HEK293 (cell line): ENCODE measurements around the gene FUT8.

Source experiments
- REPIN1 ChIP-seq: fragments of 450-650 bp; formaldehyde crosslinking; IDR thresholded peaks from 2 replicates; pipeline ENCODE4 v1.5.1; 2017; ENCODE audit warnings: missing biosample characterization, missing genetic modification characterization, low read depth
- ZBTB17 ChIP-seq: fragments of 450-650 bp; formaldehyde crosslinking; IDR thresholded peaks from 2 replicates; pipeline ENCODE4 v1.5.1; 2016; ENCODE audit warnings: missing biosample characterization, missing genetic modification characterization
- ZNF114 ChIP-seq: fragments of 450-650 bp; formaldehyde crosslinking; IDR thresholded peaks from 2 replicates; pipeline ENCODE4 v1.5.0; 2017; ENCODE audit warnings: missing biosample characterization, missing genetic modification characterization
- ZNF302 ChIP-seq: fragments of 450-650 bp; formaldehyde crosslinking; IDR thresholded peaks from 2 replicates; pipeline ENCODE4 v1.5.1; 2016; ENCODE audit warnings: missing biosample characterization, missing genetic modification characterization, low read depth
- ZNF335 ChIP-seq: fragments of 450-650 bp; formaldehyde crosslinking; conservative IDR thresholded peaks from 2 replicates; pipeline ENCODE4 v1.5.1; 2016; ENCODE audit warnings: missing biosample characterization, missing genetic modification characterization
- ZNF394 ChIP-seq: fragments of 450-650 bp; formaldehyde crosslinking; IDR thresholded peaks from 2 replicates; pipeline ENCODE4 v1.5.1; 2016; ENCODE audit warnings: missing biosample characterization, missing genetic modification characterization, mild to moderate bottlenecking, moderate library complexity, borderline replicate concordance
- ZNF544 ChIP-seq: fragments of 450-650 bp; formaldehyde crosslinking; IDR thresholded peaks from 2 replicates; pipeline ENCODE4 v1.5.0; 2017; ENCODE audit warnings: missing biosample characterization, missing genetic modification characterization
- ZNF549 ChIP-seq: fragments of 450-650 bp; IDR thresholded peaks from 2 replicates; pipeline ENCODE4 v1.5.1; 2018; ENCODE audit warnings: missing biosample characterization, missing genetic modification characterization, mild to moderate bottlenecking, inconsistent platforms, moderate library complexity
- ZNF76 ChIP-seq: fragments of 450-650 bp; formaldehyde crosslinking; IDR thresholded peaks from 2 replicates; pipeline ENCODE4; 2016; ENCODE audit warnings: low read depth, missing biosample characterization, missing genetic modification characterization, borderline replicate concordance
- TF ChIP-seq, protein P1 (sequence below): fragments of 450-650 bp; formaldehyde crosslinking; IDR thresholded peaks from 2 replicates; pipeline ENCODE4 v1.5.1; 2016; ENCODE audit warnings: missing biosample characterization, missing genetic modification characterization

- TF ChIP-seq, protein P1, sequence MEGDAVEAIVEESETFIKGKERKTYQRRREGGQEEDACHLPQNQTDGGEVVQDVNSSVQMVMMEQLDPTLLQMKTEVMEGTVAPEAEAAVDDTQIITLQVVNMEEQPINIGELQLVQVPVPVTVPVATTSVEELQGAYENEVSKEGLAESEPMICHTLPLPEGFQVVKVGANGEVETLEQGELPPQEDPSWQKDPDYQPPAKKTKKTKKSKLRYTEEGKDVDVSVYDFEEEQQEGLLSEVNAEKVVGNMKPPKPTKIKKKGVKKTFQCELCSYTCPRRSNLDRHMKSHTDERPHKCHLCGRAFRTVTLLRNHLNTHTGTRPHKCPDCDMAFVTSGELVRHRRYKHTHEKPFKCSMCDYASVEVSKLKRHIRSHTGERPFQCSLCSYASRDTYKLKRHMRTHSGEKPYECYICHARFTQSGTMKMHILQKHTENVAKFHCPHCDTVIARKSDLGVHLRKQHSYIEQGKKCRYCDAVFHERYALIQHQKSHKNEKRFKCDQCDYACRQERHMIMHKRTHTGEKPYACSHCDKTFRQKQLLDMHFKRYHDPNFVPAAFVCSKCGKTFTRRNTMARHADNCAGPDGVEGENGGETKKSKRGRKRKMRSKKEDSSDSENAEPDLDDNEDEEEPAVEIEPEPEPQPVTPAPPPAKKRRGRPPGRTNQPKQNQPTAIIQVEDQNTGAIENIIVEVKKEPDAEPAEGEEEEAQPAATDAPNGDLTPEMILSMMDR (tag by site-specific recombination), result no peak
- TF ChIP-seq ZNF394 (tag by site-specific recombination), result no peak
- no peak for TF ChIP-seq ZNF335 (tag by site-specific recombination)
- TF ChIP-seq ZNF76, result no peak
- no peak for TF ChIP-seq ZBTB17 (tag by site-specific recombination)
- no peak for TF ChIP-seq ZNF549 (tag by site-specific recombination)
- no peak for TF ChIP-seq ZNF544 (tag by site-specific recombination)
- no peak for TF ChIP-seq ZNF114 (tag by site-specific recombination)
- TF ChIP-seq ZNF302, result no peak
- no peak for TF ChIP-seq REPIN1 (tag by site-specific recombination)
Observed at GRCh38 chr14:65774041-65774440, 361.5 kb downstream of the FUT8 start.
